Activated naive CD4-positive, alpha-beta T cell treated with anti-CD3 and anti-CD28 coated beads, Interleukin-2, amount 50 U/mL, for 16 hours (primary cell): ENCODE measurements around the gene SERPINC1.
A peak's percentile ranks its signal among the peaks of the same experiment; 100 is the strongest.
"Not testable (repeated sequence)": the region's sequence is repeated elsewhere in the genome, so short reads cannot be mapped to it uniquely, and the experiment has no call there.

Experiments
- DNase-seq: peaks from one replicate; pipeline ENCODE4 v3.0.0-alpha.2; 2020

Gene SERPINC1

DNA sequence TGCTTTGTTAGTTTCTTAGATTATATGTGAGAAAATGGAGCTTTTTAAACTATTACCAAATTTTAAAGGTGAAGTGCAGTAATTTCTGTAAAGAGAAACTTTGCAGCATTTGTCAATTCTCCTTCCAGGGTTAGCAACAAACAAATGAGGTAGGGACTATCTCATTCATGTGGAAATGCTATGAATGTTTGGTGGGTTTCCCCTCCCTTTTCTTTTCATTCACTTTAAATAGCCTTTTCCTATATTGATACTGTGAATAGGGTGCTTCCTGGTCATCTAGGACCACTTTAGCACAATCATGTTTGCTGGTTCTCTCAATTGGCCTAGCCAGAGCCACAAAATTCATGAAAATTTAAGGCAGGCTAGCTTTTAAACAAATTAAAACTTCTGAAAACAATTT lies 28.4 kb downstream of the SERPINC1 start:
- DNase-seq = no peak

DNA sequence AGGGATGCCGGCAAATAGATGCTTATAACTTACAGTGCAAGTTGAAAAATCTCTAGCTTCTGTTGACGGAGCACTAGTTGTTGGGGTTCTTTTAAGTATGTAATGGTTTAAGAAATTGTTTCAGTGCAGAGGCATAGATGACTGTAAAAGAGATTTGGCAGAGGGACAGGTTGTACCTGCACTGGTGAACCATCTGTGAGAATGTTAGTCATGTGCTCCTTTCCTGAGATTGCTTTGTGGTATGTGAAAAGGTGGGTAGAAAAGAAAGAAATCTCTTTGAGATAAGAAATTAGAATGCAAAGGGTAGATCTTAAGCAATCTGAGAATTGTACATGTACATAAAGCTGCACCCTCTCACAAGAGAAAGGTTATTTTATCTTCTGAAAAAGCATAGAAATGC lies 29.5 kb downstream of the SERPINC1 start:
- no peak for DNase-seq

DNA sequence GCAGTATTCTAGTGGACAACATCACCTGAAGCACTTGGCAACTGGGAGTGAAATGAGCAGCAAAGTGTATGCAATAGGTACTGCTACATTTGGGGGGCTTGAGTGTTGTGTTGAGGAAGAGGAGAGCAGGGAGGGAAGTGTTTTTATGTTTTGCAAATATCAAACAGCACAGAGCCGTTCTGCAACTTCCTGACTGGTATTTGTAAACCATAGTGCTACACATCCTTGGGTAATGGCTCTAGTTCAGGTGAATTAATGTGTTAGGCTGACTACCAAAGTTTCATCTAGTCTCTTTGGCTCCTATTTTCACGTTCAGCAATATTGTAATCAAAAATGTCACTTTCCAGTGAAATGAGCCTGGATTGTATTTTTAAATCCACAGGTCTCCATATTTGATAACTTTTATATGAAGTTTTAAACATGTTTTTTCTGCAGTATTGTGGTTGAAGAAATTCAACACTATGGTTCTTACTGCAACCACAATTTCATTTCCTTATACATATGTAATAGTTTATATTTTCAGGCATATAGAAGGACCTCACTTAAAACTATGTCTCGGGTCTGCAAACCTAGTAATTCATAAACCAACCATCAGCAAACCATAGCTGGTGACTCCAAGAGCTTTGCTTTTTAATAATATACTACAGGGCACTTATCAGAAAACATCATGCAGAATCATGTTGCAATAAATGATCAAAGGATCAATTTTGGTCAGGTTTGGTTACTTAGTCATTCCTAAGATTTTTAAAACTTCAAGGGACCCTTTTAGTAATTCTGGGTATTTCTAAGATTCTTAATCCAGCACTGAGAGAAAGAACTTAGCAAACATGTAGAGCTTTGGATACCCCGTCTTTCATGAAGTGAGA lies 30.1 kb downstream of the SERPINC1 start:
- no peak for DNase-seq

- DNase-seq = no peak
Observed at GRCh38 chr1:173884701-173885100, 32.4 kb downstream of the SERPINC1 start.

DNA sequence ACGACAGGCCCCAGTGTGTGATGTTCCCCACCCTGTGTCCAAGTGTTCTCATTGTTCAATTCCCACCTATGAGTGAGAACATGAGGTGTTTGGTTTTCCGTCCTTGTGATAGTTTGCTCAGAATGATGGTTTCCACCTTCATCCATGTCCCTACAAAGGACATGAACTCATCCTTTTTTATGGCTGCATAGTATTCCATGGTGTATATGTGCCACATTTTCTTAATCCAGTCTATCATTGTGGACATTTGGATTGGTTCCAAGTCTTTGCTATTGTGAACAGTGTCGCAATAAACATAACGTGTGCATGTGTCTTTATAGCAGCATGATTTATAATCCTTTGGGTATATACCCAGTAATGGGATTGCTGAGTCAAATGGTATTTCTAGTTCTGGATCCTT lies 36.0 kb downstream of the SERPINC1 start:
- DNase-seq = not testable (repeated sequence)

- DNase-seq = no peak
Observed at GRCh38 chr1:173878251-173878650, 38.9 kb downstream of the SERPINC1 start.

DNA sequence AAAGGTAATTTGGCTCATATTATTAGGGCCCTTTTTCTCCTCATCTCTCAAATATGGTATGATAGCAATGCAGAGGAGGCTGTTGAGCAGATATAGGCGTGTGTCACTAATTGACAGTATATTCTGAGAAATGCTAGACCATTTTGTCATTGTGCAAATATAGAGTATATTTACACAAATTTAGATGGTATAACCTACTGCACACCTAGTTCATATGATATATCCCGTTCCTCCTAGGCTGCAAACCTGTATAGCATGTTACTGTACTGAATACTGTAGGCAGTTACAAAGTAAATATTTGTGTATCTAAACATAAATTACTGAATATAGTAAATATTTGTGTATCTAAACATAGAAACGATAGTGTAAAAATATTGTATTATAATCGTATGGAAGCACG lies 40.4 kb downstream of the SERPINC1 start:
- DNase-seq = no peak

GRCh38 chr1:173871500-173871899 lies 45.6 kb downstream of the SERPINC1 start:
- no peak for DNase-seq

DNA sequence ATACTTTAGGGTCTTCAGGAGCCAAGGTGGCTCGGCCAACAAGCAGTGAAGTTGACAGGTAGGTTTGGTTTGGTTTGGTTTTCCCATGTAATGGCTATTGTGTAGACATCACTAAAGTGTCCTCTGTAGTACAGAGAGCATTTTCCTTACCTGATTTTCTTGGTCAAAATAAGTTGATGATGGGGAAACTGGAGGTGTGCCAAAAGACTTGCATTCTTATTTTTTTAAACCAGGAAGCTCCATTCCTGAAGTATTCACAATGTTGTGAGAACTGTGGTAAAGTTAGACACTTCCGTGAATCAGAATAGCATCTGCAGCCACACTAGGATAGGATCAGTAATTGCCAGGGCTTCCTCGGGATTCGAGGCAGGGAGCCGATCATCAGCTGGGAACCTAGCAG lies 46.0 kb downstream of the SERPINC1 start:
- DNase-seq = no peak

GRCh38 chr1:173870252-173871075 lies 46.7 kb downstream of the SERPINC1 start:
- no peak for DNase-seq

DNA sequence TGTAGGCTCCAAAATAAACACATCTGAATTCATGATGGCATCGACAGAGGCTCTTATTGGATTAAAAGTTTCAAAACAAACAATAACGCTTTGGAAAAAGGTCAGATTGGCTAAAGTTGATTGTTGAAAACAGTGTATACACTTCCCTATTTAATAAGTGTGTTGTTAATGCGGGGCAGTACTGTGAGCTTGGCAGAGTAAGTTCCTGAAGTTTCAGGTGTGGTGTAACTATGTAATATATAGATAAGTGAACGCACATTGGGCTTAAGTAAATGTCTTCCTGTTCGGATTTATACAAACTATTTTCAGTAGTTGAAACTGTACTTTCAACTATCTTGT lies 48.1 kb downstream of the SERPINC1 start:
- no peak for DNase-seq

DNA sequence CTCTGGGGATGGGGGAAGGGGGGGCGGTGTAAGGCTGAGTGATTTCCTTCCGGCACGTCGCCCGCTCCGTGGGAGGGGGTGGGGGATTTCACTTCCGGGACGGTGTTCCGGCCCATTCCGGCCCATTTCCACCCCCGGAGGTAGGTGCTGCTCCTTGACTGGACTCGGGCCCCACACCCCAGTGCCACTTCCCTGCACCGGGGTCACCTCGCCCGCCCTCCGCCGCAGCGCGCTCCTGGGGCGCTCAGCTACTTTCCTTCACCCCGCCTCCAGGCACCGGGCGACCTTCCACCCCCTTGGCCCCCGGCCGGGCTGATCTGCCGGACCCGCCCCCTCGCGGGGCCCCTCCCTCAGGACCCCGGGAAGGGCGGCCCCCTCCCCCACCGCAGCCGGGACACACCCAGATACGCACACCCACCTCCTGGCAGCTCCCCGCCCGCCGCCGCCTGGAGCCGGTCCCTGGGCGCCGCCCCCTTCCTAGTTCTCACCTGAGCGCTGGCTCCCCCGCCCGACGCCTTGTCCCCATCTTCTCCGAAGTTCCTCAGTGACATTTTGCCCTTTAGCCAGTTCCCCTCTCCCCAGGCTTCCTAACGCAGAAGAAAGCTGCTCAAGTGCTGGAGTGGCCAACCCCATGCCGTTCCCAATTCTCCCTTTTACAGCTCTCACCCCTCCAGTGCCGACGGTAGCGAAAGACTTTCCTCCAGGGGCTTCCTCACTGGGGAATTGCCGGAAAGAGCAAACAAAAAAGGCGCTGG lies 48.7 kb downstream of the SERPINC1 start, which contains the start of gene ZBTB37:
Gene ZBTB37 (plus strand): TSS at position 115 of the 755 bp plus-strand sequence. CDS start 1,846 bp downstream, outside the sequence.
- DNase-seq = peak; percentile 94

DNA sequence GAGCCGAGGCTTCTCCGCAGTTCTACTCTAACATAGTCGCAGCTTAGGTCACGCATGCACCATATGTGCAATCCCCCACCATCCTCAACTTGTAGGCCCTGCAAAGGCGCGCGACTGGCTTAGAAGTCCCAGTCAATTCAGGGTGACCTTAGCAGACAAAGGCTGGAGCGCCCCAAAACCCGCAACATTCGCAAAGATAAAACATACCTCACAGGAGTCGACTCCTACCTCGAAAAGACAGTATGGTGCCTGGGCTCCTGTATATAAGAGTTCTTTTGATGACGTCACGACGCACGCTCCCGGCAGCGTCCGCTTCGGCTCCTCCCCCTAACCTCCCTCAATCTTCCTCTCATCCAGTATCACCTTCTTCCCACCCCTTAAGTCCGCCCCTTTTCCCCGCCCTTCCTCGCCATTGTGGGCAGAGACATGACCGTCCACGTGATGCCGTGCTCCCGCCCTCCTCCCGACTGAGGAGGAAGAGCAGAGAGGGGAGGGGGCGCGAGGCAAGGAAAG lies 49.3 kb downstream of the SERPINC1 start, which contains the start of gene GAS5:
Gene GAS5 (minus strand): TSS at position 237 of the 513 bp plus-strand sequence.
- DNase-seq = peak; percentile 100

DNA sequence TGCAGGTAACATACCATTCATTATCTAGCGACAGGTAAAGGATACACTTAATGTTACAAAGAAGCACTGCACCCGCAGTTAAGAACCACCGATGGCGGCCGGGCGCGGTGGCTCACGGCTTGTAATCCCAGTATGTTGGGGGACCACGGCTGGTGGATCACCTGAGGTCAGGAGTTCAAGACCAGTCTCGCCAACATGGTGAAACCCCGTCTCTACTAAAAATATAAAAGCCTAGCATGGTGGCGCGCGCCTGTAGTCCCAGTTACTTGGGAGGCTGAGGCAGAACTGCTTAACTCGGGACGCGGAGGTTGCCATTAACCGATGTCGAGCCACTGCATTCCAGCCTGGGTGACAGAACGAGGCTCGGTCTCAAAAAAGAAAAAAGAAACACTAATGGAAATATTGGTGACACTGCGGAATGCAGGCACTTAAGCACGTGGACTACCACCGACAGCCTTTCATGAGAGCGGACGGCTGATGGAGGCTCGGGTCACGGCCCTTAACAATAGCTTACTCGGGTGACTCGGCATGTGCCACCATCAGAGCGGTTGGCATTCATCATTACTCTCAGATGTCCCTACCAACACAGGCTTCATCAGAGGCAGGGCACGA lies 49.9 kb downstream of the SERPINC1 start:
- no peak for DNase-seq

DNA sequence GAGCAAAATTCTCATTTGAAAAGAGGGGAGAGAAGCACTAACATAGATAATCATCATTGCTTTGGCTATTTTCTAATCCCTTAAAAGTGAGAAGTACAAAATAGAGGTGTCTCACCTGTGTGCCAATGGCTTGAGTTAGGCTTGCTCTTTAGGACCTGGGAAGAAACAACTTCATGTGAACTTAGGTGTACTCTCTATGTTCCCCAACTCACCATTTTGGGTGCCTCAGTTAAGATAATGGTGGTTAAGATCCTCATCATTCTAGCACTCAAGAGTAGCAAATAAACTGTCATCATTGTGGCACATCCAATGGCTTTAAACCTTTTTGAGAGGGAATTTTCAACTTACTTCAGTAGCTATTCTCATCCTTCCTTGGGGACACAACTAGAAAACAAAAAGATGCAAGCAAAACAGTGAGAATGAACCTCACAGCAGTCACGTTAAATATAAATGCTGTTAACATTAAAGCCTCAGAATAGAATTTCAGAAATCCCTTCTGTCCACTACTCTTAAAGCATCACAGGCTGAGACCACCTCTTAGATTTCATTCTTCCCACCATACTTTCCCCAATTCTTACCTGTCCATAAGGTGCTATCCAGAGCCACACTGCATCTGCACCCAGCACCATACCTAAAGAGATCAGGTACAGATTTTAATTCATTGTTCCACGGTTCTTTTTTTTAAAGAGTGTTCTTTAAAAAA lies 50.6 kb downstream of the SERPINC1 start:
- no peak for DNase-seq

- DNase-seq = no peak
Observed at GRCh38 chr1:173865468-173866164, 51.5 kb downstream of the SERPINC1 start.

DNA sequence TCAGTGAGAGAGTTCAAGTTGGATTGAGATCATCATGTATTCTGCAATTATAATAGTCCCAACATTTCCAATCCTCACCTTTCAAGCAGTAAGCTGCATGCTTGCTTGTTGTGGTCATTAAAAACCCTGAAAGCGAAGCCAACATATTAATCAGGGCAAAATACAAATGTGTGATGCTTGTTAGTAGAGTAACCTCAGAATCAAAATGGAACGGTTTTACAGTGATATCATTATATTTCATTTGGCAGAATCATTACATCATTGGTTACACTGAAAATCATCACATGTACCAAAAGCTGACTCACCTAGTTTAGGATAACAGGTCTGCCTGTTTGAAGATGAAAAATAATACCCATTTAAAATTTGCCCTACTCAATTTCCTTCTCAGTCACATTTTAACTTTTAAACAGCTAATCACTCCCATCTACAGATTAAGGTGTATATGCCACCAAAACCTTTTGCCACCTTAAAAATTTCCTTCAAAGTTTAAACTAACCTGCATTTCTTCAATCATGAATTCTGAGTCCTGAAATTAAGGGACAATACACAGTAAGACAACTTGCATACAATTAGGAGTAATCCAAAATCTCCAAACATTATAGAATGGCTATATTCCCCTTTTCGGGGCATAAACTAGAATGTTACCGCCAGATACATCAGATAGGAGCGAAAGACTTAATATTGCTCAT lies 52.8 kb downstream of the SERPINC1 start:
- no peak for DNase-seq

GRCh38 chr1:173863224-173864161 lies 53.6 kb downstream of the SERPINC1 start:
- no peak for DNase-seq

DNA sequence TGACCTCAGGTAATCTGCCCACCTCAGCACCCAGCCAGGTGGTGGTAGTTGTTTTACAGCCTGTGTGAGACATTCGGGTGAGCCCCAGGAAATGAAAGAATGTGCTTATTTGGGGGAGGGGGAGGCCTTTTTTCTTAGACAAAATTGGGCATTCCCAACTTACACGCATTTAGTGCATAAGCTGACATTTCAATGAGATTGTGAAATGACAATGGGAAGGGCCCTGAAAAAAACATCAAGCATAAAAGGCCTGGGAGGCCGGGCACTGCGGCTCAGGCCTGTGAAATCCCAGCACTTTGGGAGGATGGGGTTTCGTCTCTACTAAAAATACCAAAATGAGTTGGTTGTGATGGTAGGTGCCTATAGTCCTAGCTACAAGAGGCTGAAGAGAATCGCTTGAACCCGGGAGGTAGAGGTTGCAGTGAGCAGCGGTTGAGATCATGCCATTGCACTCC lies 54.3 kb downstream of the SERPINC1 start:
- no peak for DNase-seq
